Neural crest cell (in vitro differentiated cells): ENCODE results near the gene RACK1. TPM values are rescaled to one million over a fixed set of nuclear protein-coding genes. Genes with fewer than 3 reads are reported as not detected.
"Not testable (repeated sequence)": the region's sequence is repeated elsewhere in the genome, so short reads cannot be mapped to it uniquely, and the experiment has no call there.

Source experiments
- DNase-seq: peaks from one replicate; pipeline ENCODE4 v3.0.0; 2021; ENCODE audit warnings: low read depth, mixed read lengths, low spot score
- H3K27ac Mint-ChIP-seq: one replicate; pipeline ENCODE4 v1.8.0; 2021; ENCODE audit warnings: mild to moderate bottlenecking, mixed read lengths; ENCODE audit not compliant: unreplicated experiment
- H3K27me3 Mint-ChIP-seq: 2 replicates; pipeline ENCODE4 v1.8.0; 2021; ENCODE audit warnings: low read depth, mild to moderate bottlenecking, mixed read lengths
- H3K36me3 Mint-ChIP-seq: 2 replicates; pipeline ENCODE4 v1.8.0; 2021; ENCODE audit warnings: low read depth, mild to moderate bottlenecking, mixed read lengths
- H3K4me1 Mint-ChIP-seq: 2 replicates; pipeline ENCODE4 v1.8.0; 2021; ENCODE audit warnings: mixed read lengths
- H3K4me3 Mint-ChIP-seq: one replicate; pipeline ENCODE4 v1.8.0; 2021; ENCODE audit warnings: mild to moderate bottlenecking, mixed read lengths
- H3K9me3 Mint-ChIP-seq: 2 replicates; pipeline ENCODE4 v1.8.0; 2021; ENCODE audit warnings: mixed read lengths
- long read RNA-seq: library from polyadenylated mRNA; unstranded; transcript quantifications from one replicate; pipeline ENCODE4 v2.0.0, GENCODE V29; 2020
- total RNA-seq: library from RNA; stranded (reverse); gene quantifications from 2 replicates; pipeline ENCODE4 v1.2.1, GENCODE V29; 2021
- TF ChIP-seq, protein P1 (sequence below): fragments of 200-600 bp; sonication (generic); conservative IDR thresholded peaks from 2 replicates; pipeline ENCODE4 v1.5.0; 2021; ENCODE audit warnings: antibody characterized with exemption, mild to moderate bottlenecking

RACK1 gene
- total RNA-seq = 2,359 and 2,449 TPM in 2 replicates
- long read RNA-seq, transcript RACK1-230 (7 exons, 1,651 nt) = minor isoform, 12 of 4,018 reads
- long read RNA-seq, transcript RACK1-210 (8 exons, 1,098 nt) = minor isoform, 44 of 4,018 reads
- long read RNA-seq, transcript RACK1-224 (8 exons, 1,150 nt) = minor isoform, 13 of 4,018 reads
- long read RNA-seq, transcript RACK1-227 (8 exons, 1,403 nt) = major isoform, 3,852 of 4,018 reads
- long read RNA-seq, partial matches to known transcripts = 28 of 4,018 reads
- long read RNA-seq, other reads (novel, unspliced or antisense) = 65 of 4,018 reads

GRCh38 chr5:181243564-181244343 is at the start of gene RACK1:
Gene RACK1 (minus strand): TSS chr5:181243906. CDS start chr5:181243800, 106 bp downstream.
- peak; percentile 84 for DNase-seq
- peak within 1 kb of the TSS; percentile 100 for H3K27ac Mint-ChIP-seq
- peak within 1 kb of the TSS; percentile 100 for H3K4me3 Mint-ChIP-seq
- H3K27me3 Mint-ChIP-seq = peaks cover 6% of the 10 kb centered on the region
- H3K9me3 Mint-ChIP-seq = no peaks in the 10 kb centered on the region
- H3K4me1 Mint-ChIP-seq = peaks cover 63% of the 10 kb centered on the region
- TF ChIP-seq, protein P1, sequence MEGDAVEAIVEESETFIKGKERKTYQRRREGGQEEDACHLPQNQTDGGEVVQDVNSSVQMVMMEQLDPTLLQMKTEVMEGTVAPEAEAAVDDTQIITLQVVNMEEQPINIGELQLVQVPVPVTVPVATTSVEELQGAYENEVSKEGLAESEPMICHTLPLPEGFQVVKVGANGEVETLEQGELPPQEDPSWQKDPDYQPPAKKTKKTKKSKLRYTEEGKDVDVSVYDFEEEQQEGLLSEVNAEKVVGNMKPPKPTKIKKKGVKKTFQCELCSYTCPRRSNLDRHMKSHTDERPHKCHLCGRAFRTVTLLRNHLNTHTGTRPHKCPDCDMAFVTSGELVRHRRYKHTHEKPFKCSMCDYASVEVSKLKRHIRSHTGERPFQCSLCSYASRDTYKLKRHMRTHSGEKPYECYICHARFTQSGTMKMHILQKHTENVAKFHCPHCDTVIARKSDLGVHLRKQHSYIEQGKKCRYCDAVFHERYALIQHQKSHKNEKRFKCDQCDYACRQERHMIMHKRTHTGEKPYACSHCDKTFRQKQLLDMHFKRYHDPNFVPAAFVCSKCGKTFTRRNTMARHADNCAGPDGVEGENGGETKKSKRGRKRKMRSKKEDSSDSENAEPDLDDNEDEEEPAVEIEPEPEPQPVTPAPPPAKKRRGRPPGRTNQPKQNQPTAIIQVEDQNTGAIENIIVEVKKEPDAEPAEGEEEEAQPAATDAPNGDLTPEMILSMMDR = no peak
- peaks cover 28% of the 10 kb centered on the region for H3K36me3 Mint-ChIP-seq

DNA sequence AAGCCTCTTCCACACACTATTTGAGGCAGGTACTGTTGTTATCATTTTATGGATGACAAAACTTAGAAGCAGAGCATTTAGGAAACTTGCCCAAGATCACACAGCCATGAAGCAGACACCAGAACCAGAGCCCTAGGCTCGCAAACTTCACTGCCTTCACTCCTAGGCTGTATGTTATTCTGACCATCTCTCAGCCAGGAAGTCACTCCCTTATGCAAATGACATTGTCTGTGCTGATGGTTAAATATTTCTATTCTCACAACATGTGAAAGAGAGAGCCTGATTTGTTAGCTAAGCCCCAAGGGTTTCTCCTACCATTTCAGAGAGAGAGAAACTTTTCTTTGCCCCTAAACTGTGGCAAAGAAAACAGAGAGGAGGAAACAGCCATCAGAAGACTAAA is 43.6 kb upstream of the RACK1 start:
- not testable (repeated sequence) for H3K27me3 Mint-ChIP-seq, H3K27ac Mint-ChIP-seq, H3K4me3 Mint-ChIP-seq, H3K36me3 Mint-ChIP-seq, DNase-seq, H3K9me3 Mint-ChIP-seq, H3K4me1 Mint-ChIP-seq

DNA sequence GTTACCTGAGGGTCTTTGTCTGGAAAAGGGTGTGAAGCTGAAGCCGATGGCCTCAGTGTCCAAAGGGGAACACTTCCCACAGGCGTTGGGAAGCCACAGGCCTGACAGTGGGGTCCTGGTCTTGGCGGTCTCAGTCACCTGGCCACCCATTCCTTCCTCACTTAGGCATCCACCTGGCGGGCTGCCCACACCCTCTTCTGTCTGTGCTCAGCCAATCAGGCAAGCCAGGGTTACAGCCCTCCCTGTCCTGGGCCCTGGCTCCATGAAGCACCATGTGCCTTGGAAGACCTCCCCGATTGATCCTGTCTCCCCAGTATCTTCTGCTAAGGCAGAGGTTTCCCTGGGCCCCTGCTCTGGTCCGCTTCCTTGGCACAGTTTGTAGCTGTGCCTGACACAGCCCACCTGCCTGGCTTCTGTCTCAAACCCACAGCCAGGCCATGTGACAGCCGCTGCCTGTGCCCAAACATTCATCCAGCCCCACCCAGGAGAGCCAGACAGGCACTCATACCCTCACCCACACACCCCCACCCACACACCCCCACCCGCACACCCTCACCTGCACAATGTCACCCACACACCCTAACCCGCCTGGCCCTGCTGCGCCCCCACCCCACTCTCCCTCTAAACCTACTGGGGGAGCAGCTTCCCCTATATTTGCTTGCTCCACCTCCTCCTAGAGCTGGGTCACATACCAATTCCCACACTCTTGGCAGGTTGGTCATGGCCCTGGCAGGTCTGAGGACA is 42.4 kb upstream of the RACK1 start:
- not testable (repeated sequence) for H3K36me3 Mint-ChIP-seq, H3K9me3 Mint-ChIP-seq, H3K27ac Mint-ChIP-seq, H3K27me3 Mint-ChIP-seq, DNase-seq, H3K4me3 Mint-ChIP-seq, H3K4me1 Mint-ChIP-seq

- not testable (repeated sequence) for H3K27me3 Mint-ChIP-seq, H3K27ac Mint-ChIP-seq, H3K36me3 Mint-ChIP-seq, H3K4me3 Mint-ChIP-seq, H3K9me3 Mint-ChIP-seq, H3K4me1 Mint-ChIP-seq, DNase-seq
- TF ChIP-seq, protein P1 = peak; percentile 46
These were observed 40.4 kb upstream of the RACK1 start for GRCh38 chr5:181283841-181284755.

- H3K27me3 Mint-ChIP-seq = peaks cover 7% of the 10 kb centered on the region
- no peaks in the 10 kb centered on the region for H3K9me3 Mint-ChIP-seq
- H3K4me1 Mint-ChIP-seq = peaks cover 10% of the 10 kb centered on the region
- no peak overlapping the region for H3K27ac Mint-ChIP-seq
- peaks cover 5% of the 10 kb centered on the region for H3K36me3 Mint-ChIP-seq
- DNase-seq = no peak
- H3K4me3 Mint-ChIP-seq = no peak overlapping the region
- TF ChIP-seq, protein P1 = no peak
These were observed 39.6 kb upstream of the RACK1 start for GRCh38 chr5:181283347-181283746.

GRCh38 chr5:181282874-181283273 is 39.2 kb upstream of the RACK1 start:
- H3K27me3 Mint-ChIP-seq = peaks cover 8% of the 10 kb centered on the region
- H3K36me3 Mint-ChIP-seq = peaks cover 5% of the 10 kb centered on the region
- H3K9me3 Mint-ChIP-seq = no peaks in the 10 kb centered on the region
- no peak for DNase-seq
- no peak overlapping the region for H3K27ac Mint-ChIP-seq
- H3K4me1 Mint-ChIP-seq = peaks cover 10% of the 10 kb centered on the region
- TF ChIP-seq, protein P1 = no peak
- H3K4me3 Mint-ChIP-seq = no peak overlapping the region

- not testable (repeated sequence) for H3K27ac Mint-ChIP-seq, H3K36me3 Mint-ChIP-seq, H3K4me3 Mint-ChIP-seq, H3K4me1 Mint-ChIP-seq, H3K9me3 Mint-ChIP-seq, DNase-seq
- peaks cover 12% of the 10 kb centered on the region for H3K27me3 Mint-ChIP-seq
These were observed 38.7 kb upstream of the RACK1 start for GRCh38 chr5:181282415-181282814.
